T-helper 1 cell treated with Interleukin-12 subunit alpha and Interleukin-12 subunit beta and Interleukin-4 antibody, amounts not matched to agents 30 ng/mL and 1 ng/mL, for 36 hours (primary cell): ENCODE measurements around the gene MPRIP. TPM values are rescaled to one million over a fixed set of nuclear protein-coding genes. Genes with fewer than 3 reads are reported as not detected.

Experiments
- intact Hi-C: fragments of 100-400 bp; cut with micrococcal nuclease; formaldehyde crosslinking; loops from one replicate; pipeline ENCODE4 v1.15.1; 2024
- total RNA-seq: library from RNA; stranded (reverse); gene quantifications from 2 replicates; pipeline ENCODE4 v1.2.3, GENCODE V29; 2022

Gene MPRIP
- total RNA-seq, 1 donor from 2014 or later: 212 TPM

- intact Hi-C loops: no loop called here
Measured at GRCh38 chr17:17107281-17107680, 65.0 kb downstream of the MPRIP start.

- intact Hi-C loops: no loop called here
Measured at GRCh38 chr17:17107891-17108431, 65.7 kb downstream of the MPRIP start.

- intact Hi-C loops: no loop called here
Measured at GRCh38 chr17:17108451-17109049, 66.3 kb downstream of the MPRIP start.

- intact Hi-C loops: no loop called here
Measured at GRCh38 chr17:17109256-17109655, 67.0 kb downstream of the MPRIP start.

GRCh38 chr17:17109907-17110306 lies 67.7 kb downstream of the MPRIP start:
- intact Hi-C loops: no loop called here

GRCh38 chr17:17110520-17110919 lies 68.3 kb downstream of the MPRIP start:
- intact Hi-C loops: no loop called here

- intact Hi-C loops: no loop called here
Measured at GRCh38 chr17:17111401-17112393, 69.4 kb downstream of the MPRIP start.

- intact Hi-C loops: no loop called here
Measured at GRCh38 chr17:17112628-17113200, 70.5 kb downstream of the MPRIP start.

- intact Hi-C loops: loop anchor here (5.0 kb wide), 2 partner anchors 112 to 123 kb away; partner anchors contain the start of gene FLCN
Measured at GRCh38 chr17:17114592-17115225, 72.5 kb downstream of the MPRIP start.

- intact Hi-C loops: loop anchor here (5.0 kb wide), 2 partner anchors 113 to 122 kb away; partner anchors contain the start of gene FLCN
Measured at GRCh38 chr17:17115620-17116019, 73.4 kb downstream of the MPRIP start.

- intact Hi-C loops: loop anchor here (5.0 kb wide), 2 partner anchors 114 to 121 kb away; partner anchors contain the start of gene FLCN
Measured at GRCh38 chr17:17116406-17116805, 74.1 kb downstream of the MPRIP start.

GRCh38 chr17:17117923-17118322 lies 75.7 kb downstream of the MPRIP start:
- intact Hi-C loops: loop anchor here (2.0 to 5.0 kb wide), 4 partner anchors 61 to 119 kb away; partner anchors contain the start of genes FLCN and MPRIP

- intact Hi-C loops: loop anchor here (2.0 to 5.0 kb wide), 4 partner anchors 60 to 119 kb away; partner anchors contain the start of genes FLCN and MPRIP
Measured at GRCh38 chr17:17118399-17118798, 76.1 kb downstream of the MPRIP start.

- intact Hi-C loops: loop anchor here (2.0 to 5.0 kb wide), 4 partner anchors 60 to 118 kb away; partner anchors contain the start of genes FLCN and MPRIP
Measured at GRCh38 chr17:17119106-17119505, 76.8 kb downstream of the MPRIP start.

- intact Hi-C loops: loop anchor here (2.0 to 5.0 kb wide), 4 partner anchors 59 to 118 kb away; partner anchors contain the start of genes FLCN and MPRIP
Measured at GRCh38 chr17:17119533-17119932, 77.3 kb downstream of the MPRIP start.

GRCh38 chr17:17120294-17120693 lies 78.0 kb downstream of the MPRIP start:
- intact Hi-C loops: no loop called here

GRCh38 chr17:17120701-17121100 lies 78.4 kb downstream of the MPRIP start:
- intact Hi-C loops: no loop called here

- intact Hi-C loops: no loop called here
Measured at GRCh38 chr17:17121162-17121561, 78.9 kb downstream of the MPRIP start.

- intact Hi-C loops: no loop called here
Measured at GRCh38 chr17:17122781-17123483, 80.7 kb downstream of the MPRIP start.

GRCh38 chr17:17124341-17124740 lies 82.1 kb downstream of the MPRIP start:
- intact Hi-C loops: loop anchor here (2.0 kb wide), 1 partner anchor 80 kb away; no protein-coding TSS in a partner anchor
